DMS53 (cell line): ENCODE measurements around the gene MYO1A.
A peak's percentile ranks its signal among the peaks of the same experiment; 100 is the strongest.

Experiments
- DNase-seq: peaks from one replicate; lab custom pipeline; 2025; lab: John Stamatoyannopoulos, UW

Gene MYO1A

GRCh38 chr12:57012600-57013465 is 37.1 kb downstream of the MYO1A start:
- no peak for DNase-seq

- no peak for DNase-seq
Measured at GRCh38 chr12:57011438-57012424, 38.2 kb downstream of the MYO1A start.

- no peak for DNase-seq
Measured at GRCh38 chr12:57010627-57011247, 39.2 kb downstream of the MYO1A start.

GRCh38 chr12:57009949-57010626 is 39.8 kb downstream of the MYO1A start:
- DNase-seq: no peak

GRCh38 chr12:57008178-57008577 is 41.8 kb downstream of the MYO1A start:
- DNase-seq: peak; percentile 89

- DNase-seq: no peak
Measured at GRCh38 chr12:57006809-57007475, 43.0 kb downstream of the MYO1A start.

- peak; percentile 91 for DNase-seq
Measured at GRCh38 chr12:57005980-57006808, 43.7 kb downstream of the MYO1A start, which contains the start of gene ZBTB39. TSS of gene ZBTB39 (minus strand) at chr12:57006546. CDS start at chr12:57004917, 1,629 bp downstream.

- no peak for DNase-seq
Measured at GRCh38 chr12:57004651-57005050, 45.3 kb downstream of the MYO1A start.

- no peak for DNase-seq
Measured at GRCh38 chr12:57003395-57003794, 46.5 kb downstream of the MYO1A start.

GRCh38 chr12:57001448-57001906 is 48.5 kb downstream of the MYO1A start:
- peak; percentile 91 for DNase-seq

GRCh38 chr12:57000393-57000792 is 49.5 kb downstream of the MYO1A start:
- DNase-seq: no peak

GRCh38 chr12:56999456-56999855 is 50.5 kb downstream of the MYO1A start:
- DNase-seq: no peak

GRCh38 chr12:56998981-56999380 is 50.9 kb downstream of the MYO1A start:
- DNase-seq: no peak

- no peak for DNase-seq
Measured at GRCh38 chr12:56998316-56998715, 51.6 kb downstream of the MYO1A start.

- DNase-seq: no peak
Measured at GRCh38 chr12:56996793-56997545, 53.0 kb downstream of the MYO1A start.

GRCh38 chr12:56995930-56996496 is 53.9 kb downstream of the MYO1A start:
- DNase-seq: no peak

GRCh38 chr12:56995201-56995929 is 54.6 kb downstream of the MYO1A start:
- DNase-seq: no peak

GRCh38 chr12:56994231-56994746 is 55.6 kb downstream of the MYO1A start:
- no peak for DNase-seq
